Gastroesophageal sphincter (tissue), 3 donors: ENCODE measurements around the gene BIRC6.

ENCODE experiments used
- CTCF ChIP-seq, 4 experiments: fragments of 200-600 bp in 2 of 4; fragments of 450-650 bp in 2 of 4; sonication (generic) in 1 of 4; IDR thresholded peaks; one replicate each; pipeline ENCODE4 v1.5.1; 2017 to 2019; ENCODE audit warnings: antibody characterized with exemption in 4 of 4, mild to moderate bottlenecking in 2 of 4, moderate library complexity in 2 of 4
- EP300 ChIP-seq: sonication (generic); formaldehyde crosslinking; IDR thresholded peaks from one replicate; pipeline ENCODE4 v1.6.1; 2017; ENCODE audit warnings: antibody characterized with exemption, mild to moderate bottlenecking
- POLR2A ChIP-seq, 2 donors: fragments of 450-650 bp; IDR thresholded peaks; one replicate each; pipeline ENCODE4 v1.6.1; 2017; ENCODE audit warnings: antibody characterized with exemption in 2 of 2, mild to moderate bottlenecking in 2 of 2, moderate library complexity in 1 of 2
- POLR2AphosphoS5 ChIP-seq: sonication (generic); formaldehyde crosslinking; IDR thresholded peaks from one replicate; pipeline ENCODE4 v1.6.1; 2017; ENCODE audit warnings: antibody characterized with exemption

GRCh38 chr2:32558492-32558891 is 201.7 kb downstream of the BIRC6 start:
- TF ChIP-seq POLR2A (IDR thresholded peaks at IDR 0.05) (no peak), CTCF (IDR thresholded peaks at IDR 0.05) (no peak), POLR2AphosphoS5 (no peak), EP300 (no peak)
